ENCODE measurements around the gene MRAS.

Gene MRAS

DNA sequence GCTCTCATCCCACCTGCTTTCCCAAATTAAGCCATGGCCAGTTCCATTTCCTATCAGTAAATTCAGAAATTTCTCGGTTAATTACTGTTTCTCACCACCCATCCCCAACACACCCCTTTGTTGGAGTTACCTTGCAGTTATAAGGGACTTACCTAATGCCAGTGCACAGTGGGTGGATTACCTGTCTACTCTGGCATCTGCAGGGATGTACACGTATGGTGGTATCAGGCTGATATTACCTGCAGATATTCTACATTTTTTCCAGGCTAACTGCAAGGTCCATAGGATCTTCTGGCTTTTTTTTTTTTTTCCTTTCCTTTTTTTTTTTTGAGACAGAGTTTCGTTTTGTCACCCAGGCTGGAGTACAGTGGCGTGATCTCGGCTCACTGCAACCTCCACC, 7.9 kb upstream of the MRAS start:
- no peak for DNase-seq (ENCODE audit: low spot score)

DNA sequence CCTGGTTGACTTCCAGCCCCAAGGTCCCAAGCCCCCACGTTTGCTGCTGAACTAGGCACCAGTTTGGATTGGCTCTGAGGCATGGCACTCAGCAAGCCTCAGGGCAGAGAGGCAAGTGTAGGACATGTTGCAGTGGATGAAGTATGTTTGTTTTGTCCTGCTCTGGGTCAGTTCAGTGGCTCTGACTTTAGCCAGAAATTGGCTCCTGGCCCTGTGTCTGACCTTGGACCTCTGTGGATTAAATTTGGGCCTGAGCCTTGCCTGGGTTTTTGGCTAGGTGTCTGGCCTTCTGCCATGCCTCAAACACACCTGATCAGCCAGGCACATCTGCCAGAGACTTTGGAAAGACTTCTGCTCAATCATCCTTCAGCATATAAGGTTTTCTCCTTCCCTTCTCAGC, 3.6 kb upstream of the MRAS start:
- no peak for DNase-seq (ENCODE audit: low spot score)

DNA sequence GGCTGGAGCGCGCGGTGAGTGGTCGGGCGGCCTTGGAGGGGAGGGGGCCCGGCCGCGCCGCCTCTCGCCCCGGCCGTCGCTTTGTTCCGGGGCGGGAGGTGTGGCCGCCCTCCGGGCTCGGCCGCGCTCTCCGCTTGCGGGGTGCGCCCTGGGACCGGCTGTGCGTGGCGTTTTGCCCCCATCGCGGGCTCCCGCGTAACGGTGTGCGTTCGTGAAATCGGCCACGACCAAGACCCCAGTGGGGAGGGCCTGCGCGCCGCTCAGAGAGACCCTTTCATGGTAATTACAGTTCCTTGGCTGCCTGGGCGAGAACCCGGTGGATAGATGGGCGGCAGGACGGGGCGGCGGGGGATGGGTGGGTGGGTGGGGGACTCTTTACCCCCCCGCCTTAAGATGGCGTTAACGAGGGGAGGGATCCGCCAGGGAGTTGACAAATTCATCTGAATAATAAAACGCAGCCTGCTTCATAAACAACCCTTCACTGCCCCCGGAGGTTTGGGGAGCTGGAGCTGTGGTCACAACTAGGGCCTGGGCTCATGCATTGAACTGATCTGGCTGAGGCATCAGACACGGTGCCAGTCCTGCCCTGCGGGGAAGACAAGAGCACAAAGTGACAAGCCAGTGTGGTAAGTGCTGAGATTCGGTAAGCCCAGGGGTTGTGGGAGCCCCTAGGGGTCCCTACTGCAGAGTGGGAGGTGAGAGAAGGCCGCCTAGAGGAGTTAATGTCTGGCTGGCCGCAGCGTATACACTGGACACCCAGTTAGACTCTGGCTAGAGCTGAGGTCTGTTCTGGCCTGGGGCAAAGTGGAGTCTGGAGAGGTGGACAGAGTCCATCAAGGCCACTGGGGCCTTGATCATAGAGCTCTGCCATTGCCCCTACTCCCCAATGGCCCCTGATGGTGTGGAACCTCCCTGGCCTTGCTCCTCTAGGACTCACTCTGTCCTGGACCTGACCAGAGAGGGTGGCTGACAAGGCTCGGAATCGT, 668 bp downstream of the MRAS start:
- DNase-seq (ENCODE audit: low spot score) = peak; percentile 55

DNA sequence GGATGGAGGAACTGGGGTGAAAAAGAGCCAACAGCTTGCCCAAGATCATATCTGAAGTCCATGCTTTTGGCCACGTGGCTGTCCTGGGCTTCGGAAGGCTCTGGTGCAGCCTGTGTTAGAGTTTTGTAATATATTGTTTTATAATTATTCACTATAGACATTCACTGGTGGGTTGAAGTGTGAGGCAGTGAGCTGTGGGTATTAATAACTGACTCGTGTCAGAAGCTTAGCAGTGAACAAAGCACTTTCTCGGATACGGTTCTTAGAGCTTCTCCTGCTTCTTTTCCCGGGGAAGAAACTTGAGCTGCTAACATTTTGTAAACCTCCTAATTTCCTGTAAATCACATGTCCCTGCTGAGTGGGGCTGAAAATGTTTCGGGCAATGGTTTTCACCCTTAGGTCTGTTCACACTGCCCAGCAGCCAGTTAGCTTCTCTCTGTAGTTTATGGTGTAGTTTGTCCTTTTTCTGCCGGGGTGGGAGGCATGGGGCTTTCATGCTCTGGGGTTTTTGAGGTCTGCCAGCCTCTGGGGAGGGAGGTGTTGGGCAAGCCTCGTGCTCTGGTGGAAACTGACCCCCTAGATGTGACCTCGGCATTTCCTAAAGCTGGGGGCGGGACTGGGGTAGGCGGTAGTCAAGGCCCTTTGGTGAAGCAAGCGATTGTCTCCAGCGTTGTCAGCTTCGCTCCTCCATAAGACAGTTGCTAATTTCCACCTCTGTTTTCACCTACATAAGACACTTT, 1.7 kb downstream of the MRAS start:
- no peak for DNase-seq (ENCODE audit: low spot score)

DNA sequence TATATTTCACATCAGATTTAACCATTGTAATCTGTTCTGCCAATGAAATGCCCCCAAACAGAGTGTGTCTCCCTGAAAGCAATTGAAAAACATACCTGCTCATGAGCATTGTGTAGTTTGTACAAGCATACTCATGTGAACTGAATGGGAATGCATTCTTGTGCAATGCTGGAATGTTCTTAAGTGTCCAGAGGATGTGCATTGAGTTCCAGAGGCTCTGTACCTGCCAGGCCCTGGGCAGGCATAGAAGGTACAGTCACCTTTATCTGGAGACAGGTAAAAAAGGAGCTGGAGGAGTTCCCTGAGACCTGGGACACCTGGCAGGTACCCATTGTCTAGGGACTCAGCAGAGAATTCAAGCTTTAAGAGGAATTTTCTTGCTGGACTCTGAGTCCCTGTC, 2.8 kb downstream of the MRAS start:
- DNase-seq (ENCODE audit: low spot score) = no peak

DNA sequence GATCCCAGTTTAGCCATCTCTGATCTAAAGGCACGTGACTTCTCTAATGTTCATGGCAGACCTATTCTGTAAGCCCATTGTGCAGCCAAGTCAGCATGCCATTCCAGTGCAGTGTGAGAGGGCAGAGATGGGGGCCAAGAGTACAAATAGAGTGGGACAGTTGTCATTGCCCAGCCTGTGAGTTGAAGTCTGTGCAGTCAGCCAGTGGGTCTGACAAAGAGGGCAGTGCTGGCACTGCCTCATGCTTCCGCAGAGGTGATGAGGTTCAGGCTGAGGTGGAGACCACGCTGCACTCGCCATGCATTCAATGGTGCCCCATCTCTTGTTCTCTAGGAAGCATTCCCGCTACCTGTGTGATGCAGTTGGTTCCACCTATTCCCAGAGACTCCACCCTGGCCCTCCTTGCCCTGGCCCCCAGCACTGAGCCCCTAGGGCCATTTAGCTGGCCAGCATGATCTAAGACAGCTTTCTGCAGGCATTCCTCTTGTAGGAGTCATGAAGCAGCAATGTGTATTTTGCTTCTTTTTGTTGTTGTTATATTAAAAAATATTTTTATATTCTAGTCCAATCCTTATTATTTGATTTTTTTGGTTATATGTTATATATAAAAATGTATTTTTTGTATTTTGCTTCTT, 3.7 kb downstream of the MRAS start:
- no peak for DNase-seq (ENCODE audit: low spot score)

DNA sequence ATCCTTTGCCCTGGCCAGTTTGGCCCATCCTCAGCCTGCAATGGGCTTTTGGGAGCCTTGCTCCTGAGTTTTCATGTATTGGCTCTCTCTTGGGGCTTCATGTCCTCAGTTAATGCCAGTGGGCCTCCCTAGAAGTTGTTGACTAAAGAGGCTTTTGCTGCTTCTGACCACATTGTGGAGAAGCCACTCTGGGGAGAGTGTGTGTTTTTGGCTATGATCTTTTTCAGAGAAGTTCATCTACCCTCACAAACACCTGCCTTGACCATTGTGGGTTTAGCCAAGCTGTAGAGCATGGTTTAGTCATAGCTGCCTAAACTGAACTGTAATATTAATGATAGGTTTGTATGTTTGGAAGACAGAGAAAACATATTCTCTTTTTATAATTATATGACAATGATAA, 6.0 kb downstream of the MRAS start:
- no peak for DNase-seq (ENCODE audit: low spot score)

DNA sequence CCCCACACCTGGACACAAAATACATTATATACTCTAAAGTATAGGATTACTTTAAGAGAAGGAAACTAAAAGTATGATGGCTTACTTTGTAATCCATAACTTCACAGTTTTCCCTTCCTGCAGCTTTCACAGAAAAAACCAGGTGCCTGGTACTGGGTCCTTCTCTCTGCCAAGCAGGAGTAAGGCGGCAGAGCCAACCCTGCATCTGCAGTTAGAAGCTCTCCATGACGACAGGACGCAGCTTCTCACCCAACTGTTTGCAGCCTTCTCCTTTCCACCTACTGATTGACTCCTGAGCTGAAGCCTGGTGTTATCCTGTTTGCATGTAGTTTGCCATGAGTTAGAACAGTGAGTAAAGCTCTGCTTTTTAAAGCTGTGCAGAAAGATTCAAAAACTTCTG, 6.7 kb downstream of the MRAS start:
- DNase-seq (ENCODE audit: low spot score) = no peak

DNA sequence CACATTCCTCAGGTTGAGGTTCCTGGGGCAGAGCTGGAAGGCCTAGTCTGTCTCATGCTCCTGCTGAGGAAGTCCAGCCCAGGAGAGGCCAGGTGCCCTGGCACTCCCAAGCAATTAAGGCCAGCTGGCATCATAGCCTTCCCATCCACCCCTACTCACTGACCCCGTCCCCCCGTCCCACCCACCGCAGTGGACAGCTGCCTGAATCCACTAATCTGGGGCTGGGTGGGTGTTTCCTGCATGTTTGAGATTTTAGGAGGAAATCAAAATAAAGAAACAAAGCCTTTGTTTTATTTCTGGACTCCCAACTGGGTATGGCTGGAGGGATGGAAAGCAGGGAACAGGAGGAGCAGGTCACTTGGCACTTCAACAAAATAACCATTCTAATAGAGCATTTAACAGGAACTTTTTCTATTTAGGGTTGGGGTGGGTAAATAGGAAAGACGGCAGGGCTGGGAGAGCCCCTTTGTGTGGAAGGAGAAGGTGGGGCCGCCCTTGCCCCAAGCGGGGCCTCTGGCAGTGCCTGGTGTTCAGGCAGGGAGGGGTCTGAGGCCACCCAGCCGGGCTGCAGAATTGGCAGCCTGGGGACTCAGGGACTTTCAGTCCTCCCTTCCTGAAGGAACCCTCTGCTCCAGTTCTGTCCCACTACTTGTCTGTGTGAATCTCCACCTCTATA, 8.5 kb downstream of the MRAS start:
- DNase-seq (ENCODE audit: low spot score) = no peak

DNA sequence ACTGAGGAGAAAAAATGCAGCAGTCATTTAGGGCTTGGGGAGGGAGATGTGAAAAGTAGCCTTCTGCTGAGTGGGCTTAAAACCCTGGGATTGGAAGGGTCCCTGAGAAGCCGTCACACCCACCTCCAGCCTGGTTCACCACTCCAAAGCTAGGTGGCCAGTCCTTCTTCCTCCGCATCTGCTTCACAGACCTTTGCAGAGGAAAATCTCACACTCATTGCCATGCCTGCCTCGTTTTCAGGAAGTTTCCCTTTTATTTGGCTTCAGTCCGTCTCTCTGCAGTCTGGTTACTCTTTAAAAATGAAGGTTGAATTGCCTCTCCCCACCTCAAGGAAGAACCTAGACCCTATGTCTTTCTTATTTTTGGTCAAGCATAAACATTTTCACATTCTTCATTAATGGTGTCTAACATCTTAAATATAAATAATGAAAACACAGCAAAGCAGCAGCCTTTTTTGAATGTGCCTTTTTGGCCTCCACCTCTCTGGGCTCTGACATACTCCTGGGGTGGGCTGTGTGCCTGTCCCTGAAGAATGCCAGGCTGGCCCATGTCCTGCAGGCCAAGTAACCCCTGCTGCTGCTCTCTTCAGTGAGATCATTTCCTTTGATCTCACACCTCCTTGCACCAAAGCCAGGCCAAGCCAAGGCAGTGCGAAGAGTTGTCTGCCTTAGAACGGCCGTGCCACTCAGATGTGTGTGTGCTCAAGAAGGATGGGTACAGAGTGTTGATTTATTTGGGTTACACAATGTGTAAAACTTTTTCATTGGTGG, 11.0 kb downstream of the MRAS start:
- no peak for DNase-seq (ENCODE audit: low spot score)

DNA sequence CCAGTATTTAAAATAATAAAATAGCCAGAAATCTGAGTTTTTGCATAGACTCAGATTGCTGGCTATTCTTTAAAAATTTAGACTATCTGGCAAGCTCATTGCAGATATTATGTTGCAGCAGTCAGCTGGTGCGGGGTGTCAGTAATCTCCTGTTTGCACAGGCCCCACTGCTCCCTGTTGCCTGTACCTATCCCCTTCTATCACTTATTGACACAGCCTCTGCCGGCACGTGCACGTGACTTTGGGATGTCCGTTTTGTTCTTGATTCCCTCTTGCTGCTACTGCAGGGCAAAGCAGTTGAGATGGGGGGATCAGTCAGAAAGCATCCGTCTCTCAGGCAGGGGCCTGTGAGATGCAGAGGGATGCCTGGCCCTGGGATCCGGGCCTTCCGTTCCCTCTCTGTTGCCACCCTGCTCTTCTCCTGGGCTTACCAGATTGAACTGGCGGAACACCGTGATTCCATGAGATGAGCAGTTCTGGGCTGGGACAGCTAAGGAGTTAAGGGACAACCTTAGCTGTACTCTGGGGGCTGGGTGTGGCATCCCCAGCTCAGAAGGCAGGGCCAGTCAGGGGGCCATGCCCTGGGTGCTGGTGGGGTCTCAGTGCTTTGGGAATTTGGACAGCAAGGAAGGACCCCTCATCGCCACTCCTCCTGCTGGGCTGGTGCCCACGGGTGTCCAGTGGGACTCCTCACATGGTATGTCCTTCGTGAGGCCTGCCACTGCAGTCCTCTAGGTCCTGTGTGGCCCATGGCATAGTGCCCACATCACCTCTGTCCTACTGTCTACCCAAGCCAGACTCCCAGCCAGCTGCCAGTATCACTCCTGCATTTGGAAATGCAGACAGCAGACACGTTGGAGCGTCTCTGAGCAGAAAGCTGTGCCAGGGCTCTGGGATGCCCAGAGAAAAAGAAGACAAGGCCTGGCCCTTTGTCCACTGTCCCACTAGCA, 11.8 kb downstream of the MRAS start:
- no peak for DNase-seq (ENCODE audit: low spot score)

DNA sequence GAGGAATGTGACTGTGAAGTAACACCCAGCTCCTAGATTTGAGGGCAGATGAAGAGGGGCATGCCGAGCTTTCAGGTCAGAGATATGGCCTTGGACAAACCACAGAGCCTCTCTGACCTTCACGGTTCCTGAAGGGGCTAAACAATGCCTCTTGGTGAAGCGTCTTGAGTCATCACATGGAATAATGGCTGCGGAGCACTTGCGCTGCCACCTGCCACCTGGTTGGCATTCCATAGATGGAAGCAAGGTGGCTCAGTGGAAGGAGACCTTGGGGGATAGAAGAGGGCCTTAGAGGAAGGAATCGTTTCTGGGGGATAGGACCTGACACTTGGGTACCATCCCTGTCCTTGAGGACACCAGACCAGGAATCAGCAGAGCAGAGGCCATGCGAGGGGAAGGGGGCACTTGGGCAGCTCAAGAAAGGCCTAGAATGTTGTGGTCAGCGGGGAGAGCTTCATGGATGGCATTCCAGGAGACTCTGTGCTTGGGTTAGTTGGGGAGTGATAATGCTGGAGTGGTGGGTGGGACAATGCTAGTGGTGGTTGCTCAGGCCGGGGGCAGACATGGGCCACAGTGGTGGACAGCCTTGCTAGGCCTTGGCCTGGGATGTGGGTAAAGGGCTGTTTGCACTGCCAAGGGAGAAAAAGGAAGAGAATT, 12.6 kb downstream of the MRAS start:
- no peak for DNase-seq (ENCODE audit: low spot score)

DNA sequence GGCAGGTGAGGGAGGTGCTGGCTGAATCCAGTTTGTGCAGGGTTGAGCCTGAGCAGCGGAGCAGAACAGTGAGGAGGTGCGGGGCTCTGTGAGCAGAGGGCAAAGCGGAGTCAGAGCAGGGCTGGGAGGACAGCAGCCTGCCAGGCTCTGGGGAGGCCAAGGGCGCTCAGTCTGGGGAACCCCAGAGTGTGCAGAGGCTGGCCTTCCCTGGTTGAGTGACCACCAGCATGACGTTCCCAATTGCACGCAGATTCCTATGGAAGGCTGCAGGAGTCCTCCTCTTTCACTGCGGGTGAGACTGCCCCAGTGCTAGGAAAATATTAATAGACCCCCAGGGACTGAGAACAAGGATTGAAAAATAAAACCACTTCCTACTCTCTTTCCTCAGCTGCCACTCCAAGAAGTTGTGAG, 13.2 kb downstream of the MRAS start:
- no peak for DNase-seq (ENCODE audit: low spot score)

DNA sequence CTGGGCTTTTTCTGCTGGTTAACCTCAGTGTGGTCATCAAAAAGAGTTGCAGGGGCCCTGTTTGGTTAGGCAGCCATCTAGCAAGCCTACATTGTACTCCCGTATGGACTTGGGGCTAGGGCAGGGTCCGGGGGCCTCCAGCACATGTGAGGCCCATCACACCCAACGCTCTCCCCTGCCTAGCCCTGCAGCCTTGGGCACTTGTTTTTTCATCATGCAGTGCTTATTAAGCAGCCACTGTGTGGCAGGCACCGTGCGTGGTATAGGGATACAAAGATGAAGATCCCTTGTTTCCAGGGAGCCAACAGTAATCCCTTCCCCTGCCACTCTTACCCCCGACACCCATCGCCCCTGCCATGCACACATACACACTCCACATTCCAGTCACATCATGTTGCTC, 14.2 kb downstream of the MRAS start:
- DNase-seq (ENCODE audit: low spot score) = no peak

DNA sequence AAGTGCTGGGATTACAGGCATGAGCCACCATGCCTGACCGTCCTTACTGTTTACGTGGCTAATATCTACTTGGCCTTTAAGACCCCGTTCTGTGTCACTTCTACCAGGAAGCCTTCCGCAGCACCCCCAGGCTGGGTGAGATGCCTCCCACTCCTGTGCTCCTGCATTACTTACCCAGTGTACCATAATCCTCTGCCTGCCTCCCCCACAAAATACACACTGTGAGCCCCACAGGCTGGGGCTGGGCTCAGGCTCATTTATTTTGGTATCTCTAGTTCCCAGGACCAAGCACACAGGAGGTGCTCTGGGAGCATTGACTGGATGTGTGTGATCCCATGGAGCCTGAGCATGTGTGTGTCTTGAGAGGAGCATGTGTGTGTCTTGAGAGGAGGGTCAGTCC, 14.9 kb downstream of the MRAS start:
- no peak for DNase-seq (ENCODE audit: low spot score)

DNA sequence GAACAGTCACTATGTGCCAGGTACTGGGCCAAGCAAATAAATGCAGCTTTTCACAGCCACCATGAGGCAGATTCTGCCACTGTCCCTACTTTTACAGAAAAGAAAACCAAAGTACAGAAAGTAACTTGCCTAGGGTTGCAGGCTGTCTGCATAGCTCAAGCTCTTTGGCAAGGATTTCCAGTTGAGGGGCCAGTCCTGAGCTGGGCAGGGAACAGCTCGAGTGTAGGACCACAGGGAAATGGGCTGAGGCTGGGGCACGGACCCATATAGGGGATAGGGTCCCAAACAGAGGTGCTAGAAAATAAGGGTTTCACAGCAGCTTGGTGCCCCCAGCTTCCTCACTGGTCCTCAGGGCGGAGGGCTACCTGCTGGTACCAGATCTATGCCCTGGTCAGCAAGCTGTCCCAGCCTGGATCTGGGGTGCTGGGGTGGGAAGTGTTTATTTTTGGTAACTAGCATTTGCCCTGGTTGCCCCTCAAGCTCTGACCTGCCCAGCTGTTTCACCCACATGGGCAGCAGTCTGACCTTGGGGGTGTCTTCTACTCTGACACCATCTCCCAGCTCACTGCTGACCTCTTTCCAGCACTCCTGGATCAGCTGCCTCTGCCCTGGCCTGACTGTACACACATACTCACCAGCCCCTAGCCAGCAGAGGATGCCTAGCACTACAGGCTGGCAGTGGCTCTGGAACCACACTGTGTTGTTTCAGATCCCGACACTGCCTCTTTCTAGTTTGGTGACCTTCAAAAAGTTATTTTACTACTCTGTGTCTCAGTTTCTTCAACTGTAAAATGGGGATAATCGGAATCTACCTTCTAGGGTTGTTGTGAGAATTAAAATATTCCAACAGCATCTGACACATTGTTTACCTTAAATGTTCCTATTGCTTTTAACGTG, 16.2 kb downstream of the MRAS start:
- no peak for DNase-seq (ENCODE audit: low spot score)

DNA sequence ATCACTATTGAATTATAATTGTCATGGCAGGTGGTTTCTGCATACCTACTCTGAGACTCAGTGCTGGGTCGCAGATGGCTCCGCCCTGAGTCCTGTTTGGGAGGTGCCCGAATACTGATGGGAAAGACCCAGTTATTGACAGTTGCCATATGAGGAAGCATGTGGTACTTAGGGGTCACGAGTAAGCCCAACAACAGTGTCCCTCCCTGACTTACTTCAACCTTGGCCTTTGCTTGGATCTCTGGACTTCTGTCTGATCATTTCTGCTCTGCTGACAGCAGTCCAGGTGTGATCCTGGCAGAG, 16.8 kb downstream of the MRAS start:
- DNase-seq (ENCODE audit: low spot score) = no peak

DNA sequence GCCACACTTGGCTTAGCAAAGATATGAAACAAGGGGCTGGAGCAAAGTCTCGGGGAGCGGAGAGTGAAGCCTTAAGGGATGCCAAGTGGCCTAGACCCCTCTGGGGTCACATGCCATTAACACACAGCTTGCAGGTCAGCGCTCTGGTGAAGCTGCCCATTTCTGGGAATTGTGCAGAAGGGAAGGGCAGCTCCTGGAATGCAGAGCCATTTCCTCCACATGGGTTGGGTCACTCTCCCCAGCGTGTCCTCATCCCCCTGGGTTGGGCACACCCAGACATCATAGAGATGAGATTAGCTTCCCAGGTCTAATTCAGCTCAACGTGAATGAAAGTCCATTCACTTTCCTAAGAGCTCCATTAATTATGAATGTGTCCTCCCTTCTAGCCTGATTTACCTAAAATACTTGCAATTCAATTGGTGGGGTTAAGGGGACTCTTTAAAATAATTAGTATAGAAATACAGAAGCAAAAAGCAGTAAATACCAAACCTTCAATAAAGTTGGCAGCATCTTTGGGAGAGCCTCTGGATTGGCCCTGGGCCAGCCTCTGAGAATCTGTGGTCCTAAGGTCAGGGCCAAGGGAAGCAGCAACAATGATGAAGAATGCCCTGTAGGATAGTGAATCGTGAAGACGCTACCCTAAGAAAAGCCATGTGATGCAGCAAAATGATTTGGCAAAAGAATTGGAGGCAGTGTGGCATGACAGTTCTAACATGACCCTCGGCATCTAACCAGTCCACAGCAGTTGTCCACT, 17.8 kb downstream of the MRAS start:
- no peak for DNase-seq (ENCODE audit: low spot score)

All from HuH-7.5 (cell line).